Measurements from ENCODE around the gene UNC45B.
"Not testable (repeated sequence)": the region's sequence is repeated elsewhere in the genome, so short reads cannot be mapped to it uniquely, and the experiment has no call there.

UNC45B gene

DNA sequence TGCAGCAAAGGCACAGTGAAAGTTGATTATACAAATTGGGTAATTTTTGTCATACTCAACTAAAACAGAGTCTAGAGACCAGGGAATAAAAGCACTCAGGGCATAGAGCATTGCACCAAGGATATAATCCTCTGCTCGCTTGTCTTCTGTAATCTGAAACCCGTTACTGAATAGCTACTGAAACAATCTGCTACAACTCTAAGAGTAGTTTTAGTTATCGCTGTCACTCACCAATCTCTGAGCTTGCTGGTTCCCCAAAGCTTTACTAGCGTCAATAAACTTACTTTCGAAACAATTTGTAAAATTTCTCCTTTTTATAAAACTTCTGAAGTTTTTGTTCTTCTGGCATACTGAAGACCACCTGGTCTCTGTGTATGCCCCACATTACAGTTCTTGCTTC lies 69.5 kb downstream of the UNC45B start:
- H3K27me3 ChIP-seq (ENCODE audit: control insufficient read depth in 1 of 2, insufficient read depth in 2 of 2, low read length in 2 of 2): no peaks in the 10 kb centered on the region
- no peaks in the 10 kb centered on the region for H3K9me3 ChIP-seq (ENCODE audit: control insufficient read depth in 2 of 2, low read length in 2 of 2)
- H3K4me1 ChIP-seq (ENCODE audit: control insufficient read depth, insufficient read depth, low read length): no peaks in the 10 kb centered on the region
- no peak overlapping the region for H3K4me3 ChIP-seq (ENCODE audit: low read length in 2 of 2)
- H3K36me3 ChIP-seq (ENCODE audit: control insufficient read depth in 2 of 2, insufficient read depth in 2 of 2, low read length in 2 of 2): no peaks in the 10 kb centered on the region
- no peak overlapping the region for H3K27ac ChIP-seq (ENCODE audit: low read length)
- H3K9ac ChIP-seq (ENCODE audit: low read length in 2 of 2): no peak overlapping the region

DNA sequence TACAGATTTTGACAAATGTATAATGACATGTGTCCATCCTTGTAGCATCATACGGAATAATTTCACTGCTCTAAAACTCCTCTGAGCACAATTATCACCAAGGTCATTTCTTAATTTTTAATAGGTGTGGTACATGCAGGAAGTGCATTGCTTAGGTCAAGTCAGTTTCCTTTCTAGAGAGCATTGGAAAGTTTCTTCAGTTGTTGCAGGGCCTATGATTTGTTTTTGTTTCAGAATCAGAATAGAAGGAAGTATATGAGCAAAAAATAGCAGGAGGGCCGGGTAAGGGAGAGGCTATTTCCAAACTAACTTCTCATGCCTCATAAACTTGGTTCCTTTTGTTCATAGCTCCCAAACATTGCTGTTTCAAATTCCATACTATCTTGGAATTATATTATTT lies 71.3 kb downstream of the UNC45B start:
- no peak overlapping the region for H3K27ac ChIP-seq (ENCODE audit: low read length)
- H3K36me3 ChIP-seq (ENCODE audit: control insufficient read depth in 2 of 2, insufficient read depth in 2 of 2, low read length in 2 of 2): no peaks in the 10 kb centered on the region
- H3K27me3 ChIP-seq (ENCODE audit: control insufficient read depth in 1 of 2, insufficient read depth in 2 of 2, low read length in 2 of 2): no peaks in the 10 kb centered on the region
- no peaks in the 10 kb centered on the region for H3K4me1 ChIP-seq (ENCODE audit: control insufficient read depth, insufficient read depth, low read length)
- H3K4me3 ChIP-seq (ENCODE audit: low read length in 2 of 2): no peak overlapping the region
- H3K9ac ChIP-seq (ENCODE audit: low read length in 2 of 2): no peak overlapping the region
- H3K9me3 ChIP-seq (ENCODE audit: control insufficient read depth in 2 of 2, low read length in 2 of 2): peaks cover 5 to 6% of the 10 kb centered on the region in 2 donors

DNA sequence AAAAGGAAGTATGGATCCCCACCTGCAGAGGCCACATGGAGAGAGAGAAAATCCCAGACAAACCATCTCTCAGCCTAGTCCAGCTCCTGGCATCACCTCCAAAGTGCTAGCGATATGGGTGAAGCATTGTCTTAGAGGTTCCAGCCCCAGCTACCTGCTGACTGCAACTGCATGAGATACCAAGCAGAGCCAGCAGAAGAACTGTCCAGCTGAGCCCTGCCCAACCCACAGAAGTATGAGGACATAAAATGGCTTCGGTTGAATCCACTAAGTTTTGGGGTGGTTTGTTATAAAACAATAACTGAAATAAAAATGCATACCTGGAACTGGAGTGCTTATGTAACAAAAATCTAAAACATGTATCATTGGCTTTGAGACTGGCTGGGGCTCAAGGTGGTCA lies 74.8 kb downstream of the UNC45B start:
- no peaks in the 10 kb centered on the region for H3K4me1 ChIP-seq (ENCODE audit: control insufficient read depth, insufficient read depth, low read length)

DNA sequence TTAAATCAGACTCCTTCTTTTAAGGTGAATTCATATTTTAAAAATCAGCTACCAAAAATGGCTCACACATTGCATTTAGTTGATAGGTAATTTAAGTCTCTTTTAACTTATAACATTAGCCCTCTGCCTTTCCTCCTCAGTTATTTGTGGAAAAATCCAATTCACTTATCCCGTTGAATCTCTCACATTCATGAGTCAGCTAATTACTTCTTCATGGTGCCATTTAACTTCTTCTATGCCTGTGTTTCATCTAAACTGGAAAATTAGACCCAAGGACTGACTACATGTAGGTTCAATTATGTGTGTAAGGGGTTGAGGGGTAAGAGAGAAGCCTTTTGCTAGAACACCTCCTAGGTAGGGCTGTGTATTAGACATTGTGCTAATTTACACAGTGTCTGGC lies 76.8 kb downstream of the UNC45B start:
- no peak overlapping the region for H3K4me3 ChIP-seq (ENCODE audit: low read length in 2 of 2)
- no peak overlapping the region for H3K9ac ChIP-seq (ENCODE audit: low read length in 2 of 2)
- peaks cover 5 to 6% of the 10 kb centered on the region in 2 donors for H3K9me3 ChIP-seq (ENCODE audit: control insufficient read depth in 2 of 2, low read length in 2 of 2)
- no peaks in the 10 kb centered on the region for H3K4me1 ChIP-seq (ENCODE audit: control insufficient read depth, insufficient read depth, low read length)
- no peak overlapping the region for H3K27ac ChIP-seq (ENCODE audit: low read length)
- no peaks in the 10 kb centered on the region for H3K36me3 ChIP-seq (ENCODE audit: control insufficient read depth in 2 of 2, insufficient read depth in 2 of 2, low read length in 2 of 2)
- H3K27me3 ChIP-seq (ENCODE audit: control insufficient read depth in 1 of 2, insufficient read depth in 2 of 2, low read length in 2 of 2): peaks cover 0 to 2% of the 10 kb centered on the region in 2 donors

More for the DNA sequence above, 74.8 kb downstream of the UNC45B start:
- H3K9ac ChIP-seq (ENCODE audit: low read length in 2 of 2): no peak overlapping the region
- H3K27ac ChIP-seq (ENCODE audit: low read length): no peak overlapping the region
- H3K4me3 ChIP-seq (ENCODE audit: low read length in 2 of 2): no peak overlapping the region
- no peaks in the 10 kb centered on the region for H3K36me3 ChIP-seq (ENCODE audit: control insufficient read depth in 2 of 2, insufficient read depth in 2 of 2, low read length in 2 of 2)
- H3K9me3 ChIP-seq (ENCODE audit: control insufficient read depth in 2 of 2, low read length in 2 of 2): peaks cover 5 to 6% of the 10 kb centered on the region in 2 donors
- H3K27me3 ChIP-seq (ENCODE audit: control insufficient read depth in 1 of 2, insufficient read depth in 2 of 2, low read length in 2 of 2): no peaks in the 10 kb centered on the region

DNA sequence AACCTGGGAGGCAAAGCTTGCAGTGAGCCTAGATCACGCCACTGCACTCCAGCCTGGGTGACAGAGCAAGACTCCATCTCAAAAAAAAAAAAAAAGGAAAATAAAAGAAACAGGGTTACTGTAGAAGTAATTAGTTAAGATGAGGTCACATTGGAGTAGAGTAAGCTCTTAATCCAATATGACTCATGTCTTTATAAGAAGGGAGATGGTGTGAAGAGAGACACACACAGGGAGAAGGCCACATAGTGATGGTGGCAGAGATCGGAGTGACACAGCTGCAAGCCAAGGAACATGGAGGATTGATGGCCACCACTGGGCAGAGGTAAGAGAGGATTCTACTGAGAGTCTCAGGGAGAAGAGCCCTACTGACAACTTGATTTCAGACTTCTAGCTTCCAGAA lies 79.9 kb downstream of the UNC45B start:
- Histone ChIP-seq H3K4me3 (ENCODE audit: low read length in 2 of 2) (no peak overlapping the region), H3K4me1 (ENCODE audit: control insufficient read depth, insufficient read depth, low read length) (no peaks in the 10 kb centered on the region), H3K27me3 (ENCODE audit: control insufficient read depth in 1 of 2, insufficient read depth in 2 of 2, low read length in 2 of 2) (peaks cover 0 to 2% of the 10 kb centered on the region in 2 donors), H3K27ac (ENCODE audit: low read length) (no peak overlapping the region), H3K9me3 (ENCODE audit: control insufficient read depth in 2 of 2, low read length in 2 of 2) (peaks cover 2 to 3% of the 10 kb centered on the region in 2 donors), H3K36me3 (ENCODE audit: control insufficient read depth in 2 of 2, insufficient read depth in 2 of 2, low read length in 2 of 2) (no peaks in the 10 kb centered on the region), H3K9ac (ENCODE audit: low read length in 2 of 2) (no peak overlapping the region)

DNA sequence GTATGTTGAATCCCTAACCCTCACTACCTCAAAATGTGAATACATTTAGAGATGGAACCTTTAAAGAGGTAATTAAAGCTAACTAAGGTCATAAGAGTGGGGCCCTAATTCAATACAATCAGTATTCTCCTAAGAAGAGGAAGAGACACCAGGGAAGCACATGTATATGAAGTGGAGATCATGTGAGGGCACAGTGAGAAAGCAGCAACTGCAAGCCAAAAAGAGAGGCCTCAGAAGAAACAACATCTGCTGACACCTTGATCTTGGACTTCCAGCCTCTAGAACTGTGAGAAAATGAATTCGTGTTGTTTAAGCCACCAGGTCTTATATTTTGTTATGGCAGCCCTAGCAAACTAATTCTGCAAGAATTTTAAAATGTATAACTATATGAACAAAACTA lies 82.0 kb downstream of the UNC45B start:
- H3K4me3 ChIP-seq (ENCODE audit: low read length in 2 of 2): no peak overlapping the region
- H3K27ac ChIP-seq (ENCODE audit: low read length): no peak overlapping the region
- no peaks in the 10 kb centered on the region for H3K4me1 ChIP-seq (ENCODE audit: control insufficient read depth, insufficient read depth, low read length)
- no peaks in the 10 kb centered on the region for H3K36me3 ChIP-seq (ENCODE audit: control insufficient read depth in 2 of 2, insufficient read depth in 2 of 2, low read length in 2 of 2)
- H3K27me3 ChIP-seq (ENCODE audit: control insufficient read depth in 1 of 2, insufficient read depth in 2 of 2, low read length in 2 of 2): peaks cover 2 to 3% of the 10 kb centered on the region in 2 donors
- no peak overlapping the region for H3K9ac ChIP-seq (ENCODE audit: low read length in 2 of 2)
- no peaks in the 10 kb centered on the region for H3K9me3 ChIP-seq (ENCODE audit: control insufficient read depth in 2 of 2, low read length in 2 of 2)

DNA sequence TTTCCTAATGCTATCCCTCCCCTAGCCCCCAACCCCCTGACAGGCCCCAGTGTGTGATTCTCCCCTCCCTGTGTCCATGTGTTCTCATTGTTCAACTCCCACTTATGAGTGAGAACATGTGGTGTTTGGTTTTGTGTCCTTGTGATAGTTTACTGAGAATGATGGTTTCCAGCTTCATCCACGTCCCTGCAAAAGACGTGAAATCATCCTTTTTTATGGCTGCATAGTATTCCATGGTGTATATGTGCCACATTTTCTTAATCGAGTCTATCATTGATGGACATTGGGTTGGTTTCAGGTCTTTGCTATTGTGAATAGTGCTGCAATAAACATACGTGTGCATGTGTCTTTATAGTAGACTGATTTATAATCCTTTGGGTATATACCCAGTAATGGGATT lies 86.7 kb downstream of the UNC45B start:
- H3K9ac ChIP-seq (ENCODE audit: low read length in 2 of 2); H3K9me3 ChIP-seq (ENCODE audit: control insufficient read depth in 2 of 2, low read length in 2 of 2); H3K36me3 ChIP-seq (ENCODE audit: control insufficient read depth in 2 of 2, insufficient read depth in 2 of 2, low read length in 2 of 2); H3K4me3 ChIP-seq (ENCODE audit: low read length in 2 of 2); H3K4me1 ChIP-seq (ENCODE audit: control insufficient read depth, insufficient read depth, low read length); H3K27me3 ChIP-seq (ENCODE audit: control insufficient read depth in 1 of 2, insufficient read depth in 2 of 2, low read length in 2 of 2); H3K27ac ChIP-seq (ENCODE audit: low read length): not testable (repeated sequence)

DNA sequence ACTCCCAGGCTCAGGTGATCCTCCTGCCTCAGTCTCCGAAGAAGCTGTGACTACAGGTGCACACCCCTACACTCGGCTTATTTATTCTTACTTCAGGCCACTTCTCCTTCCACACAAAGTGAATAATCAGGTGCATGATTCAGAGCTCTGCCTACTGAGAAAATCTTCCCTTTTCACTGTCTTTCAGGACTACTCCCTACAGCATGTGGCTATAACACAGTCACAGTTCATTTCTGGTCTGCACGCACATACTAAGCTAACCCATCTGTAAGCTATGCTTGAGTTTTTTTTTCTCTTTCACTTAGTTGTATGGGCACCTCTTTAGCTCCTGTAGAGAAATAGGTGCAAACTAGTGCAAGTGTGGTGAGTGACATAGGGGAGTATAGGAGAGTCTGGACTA lies 87.7 kb downstream of the UNC45B start:
- no peaks in the 10 kb centered on the region for H3K9me3 ChIP-seq (ENCODE audit: control insufficient read depth in 2 of 2, low read length in 2 of 2)

DNA sequence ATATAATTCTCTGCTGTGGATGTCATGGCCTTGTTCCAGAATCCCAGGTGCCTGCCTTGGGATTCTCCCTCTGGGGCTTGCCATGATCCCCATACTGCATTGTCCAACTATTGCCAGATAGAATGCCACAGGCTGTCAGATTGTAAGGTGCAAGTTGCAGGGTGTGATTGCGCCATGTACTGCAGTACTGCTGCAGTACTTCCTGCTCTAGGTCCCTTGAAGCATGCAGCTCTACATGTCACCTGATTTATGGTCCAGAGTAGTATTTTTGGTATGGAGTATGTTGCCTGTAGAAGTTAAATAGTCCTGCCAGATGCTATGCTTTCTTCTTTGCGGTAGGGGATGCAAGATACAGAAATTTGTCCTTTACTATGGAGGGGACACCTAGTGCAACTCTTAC lies 88.3 kb downstream of the UNC45B start:
- no peaks in the 10 kb centered on the region for H3K9me3 ChIP-seq (ENCODE audit: control insufficient read depth in 2 of 2, low read length in 2 of 2)
- no peak overlapping the region for H3K27ac ChIP-seq (ENCODE audit: low read length)
- peaks cover 0 to 3% of the 10 kb centered on the region in 2 donors for H3K27me3 ChIP-seq (ENCODE audit: control insufficient read depth in 1 of 2, insufficient read depth in 2 of 2, low read length in 2 of 2)
- no peaks in the 10 kb centered on the region for H3K4me1 ChIP-seq (ENCODE audit: control insufficient read depth, insufficient read depth, low read length)
- H3K36me3 ChIP-seq (ENCODE audit: control insufficient read depth in 2 of 2, insufficient read depth in 2 of 2, low read length in 2 of 2): no peaks in the 10 kb centered on the region
- H3K4me3 ChIP-seq (ENCODE audit: low read length in 2 of 2): no peak overlapping the region
- H3K9ac ChIP-seq (ENCODE audit: low read length in 2 of 2): no peak overlapping the region

More for the DNA sequence above, 87.7 kb downstream of the UNC45B start:
- Histone ChIP-seq H3K9ac (ENCODE audit: low read length in 2 of 2) (no peak overlapping the region), H3K27me3 (ENCODE audit: control insufficient read depth in 1 of 2, insufficient read depth in 2 of 2, low read length in 2 of 2) (peaks cover 0 to 3% of the 10 kb centered on the region in 2 donors), H3K4me3 (ENCODE audit: low read length in 2 of 2) (no peak overlapping the region), H3K36me3 (ENCODE audit: control insufficient read depth in 2 of 2, insufficient read depth in 2 of 2, low read length in 2 of 2) (no peaks in the 10 kb centered on the region), H3K27ac (ENCODE audit: low read length) (no peak overlapping the region), H3K4me1 (ENCODE audit: control insufficient read depth, insufficient read depth, low read length) (no peaks in the 10 kb centered on the region)

DNA sequence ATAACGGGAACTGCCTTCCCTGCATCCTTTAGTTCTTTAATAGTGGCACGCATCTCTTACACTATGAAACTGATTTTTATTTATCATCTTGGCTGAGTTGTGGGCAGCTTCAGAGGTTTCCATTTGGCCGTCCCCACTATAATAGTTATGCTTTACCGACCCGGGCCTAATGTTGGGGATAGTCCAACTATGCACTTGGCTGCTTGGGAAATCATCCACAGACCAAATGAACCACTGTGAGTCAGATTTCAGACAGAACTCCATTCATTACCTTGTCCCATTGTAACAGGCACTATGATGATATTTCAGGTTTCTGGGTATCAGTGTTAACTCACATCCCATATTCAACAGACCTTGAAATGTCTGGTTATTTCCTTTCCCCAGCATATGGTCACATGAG lies 89.2 kb downstream of the UNC45B start:
- Histone ChIP-seq H3K27me3 (ENCODE audit: control insufficient read depth in 1 of 2, insufficient read depth in 2 of 2, low read length in 2 of 2) (peaks cover 0 to 3% of the 10 kb centered on the region in 2 donors), H3K9me3 (ENCODE audit: control insufficient read depth in 2 of 2, low read length in 2 of 2) (no peaks in the 10 kb centered on the region), H3K9ac (ENCODE audit: low read length in 2 of 2) (no peak overlapping the region), H3K4me1 (ENCODE audit: control insufficient read depth, insufficient read depth, low read length) (peaks cover 6% of the 10 kb centered on the region), H3K36me3 (ENCODE audit: control insufficient read depth in 2 of 2, insufficient read depth in 2 of 2, low read length in 2 of 2) (no peaks in the 10 kb centered on the region), H3K27ac (ENCODE audit: low read length) (no peak overlapping the region), H3K4me3 (ENCODE audit: low read length in 2 of 2) (no peak overlapping the region)

DNA sequence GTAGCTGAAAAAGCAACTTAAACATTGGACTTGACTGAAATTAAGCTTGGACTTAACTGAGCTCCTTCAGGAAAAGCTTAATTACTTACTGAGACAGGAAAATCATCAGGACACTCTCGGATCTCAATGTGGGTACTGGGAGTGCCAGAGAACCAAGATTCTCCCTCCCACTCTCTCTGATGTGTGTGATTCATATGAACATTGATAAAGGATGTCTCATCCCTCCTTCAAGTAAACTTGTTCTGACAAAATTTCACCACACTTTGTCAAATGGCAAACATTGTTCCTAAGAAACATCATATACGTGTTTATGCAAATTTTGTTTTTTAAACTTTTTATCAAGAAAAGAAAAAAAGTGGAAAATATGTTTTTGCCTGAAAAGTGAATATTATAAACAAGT lies 91.2 kb downstream of the UNC45B start:
- Histone ChIP-seq H3K36me3 (ENCODE audit: control insufficient read depth in 2 of 2, insufficient read depth in 2 of 2, low read length in 2 of 2) (no peaks in the 10 kb centered on the region), H3K27me3 (ENCODE audit: control insufficient read depth in 1 of 2, insufficient read depth in 2 of 2, low read length in 2 of 2) (no peaks in the 10 kb centered on the region), H3K4me1 (ENCODE audit: control insufficient read depth, insufficient read depth, low read length) (peaks cover 12% of the 10 kb centered on the region), H3K9ac (ENCODE audit: low read length in 2 of 2) (no peak overlapping the region), H3K9me3 (ENCODE audit: control insufficient read depth in 2 of 2, low read length in 2 of 2) (no peaks in the 10 kb centered on the region), H3K4me3 (ENCODE audit: low read length in 2 of 2) (no peak overlapping the region), H3K27ac (ENCODE audit: low read length) (no peak overlapping the region)
